ENCODE measurements around the gene CCL25. TPM values are rescaled to one million over a fixed set of nuclear protein-coding genes. Genes with fewer than 3 reads are reported as not detected.
A peak's percentile ranks its signal among the peaks of the same experiment; 100 is the strongest.

The CCL25 gene
- total and polyA plus RNA-seq, 2 of the 13 experiments (the other 11 are each of a cell fraction or from before 2014, with no cell fraction given) = not detected

- TF ChIP-seq DDIT3 (CRISPR knock-in tag; IDR thresholded peaks at IDR 0.05) = no peak
- TF ChIP-seq KDM2A (CRISPR knock-in tag; IDR thresholded peaks at IDR 0.05; ENCODE audit: borderline replicate concordance, low read depth) = peak; percentile 84
- no peak for TF ChIP-seq NFATC3 (CRISPR knock-in tag; IDR thresholded peaks at IDR 0.05)
- TF ChIP-seq ZNF382 (CRISPR knock-in tag; IDR thresholded peaks at IDR 0.05; ENCODE audit: borderline replicate concordance) = no peak
- TF ChIP-seq ZBTB40 (IDR thresholded peaks at IDR 0.05) = no peak
- TF ChIP-seq ZBTB40 (CRISPR knock-in tag; IDR thresholded peaks at IDR 0.05) = no peak
- TF ChIP-seq HIVEP1 (CRISPR knock-in tag; IDR thresholded peaks at IDR 0.05) = no peak
- no peak for TF ChIP-seq REL (CRISPR knock-in tag; conservative IDR thresholded peaks at IDR 0.05)
- no peak for TF ChIP-seq AKAP8 (CRISPR knock-in tag; IDR thresholded peaks at IDR 0.05)
- peak; percentile 61; the same call in 1 of the 2 replicates for TF ChIP-seq ZNF792 (CRISPR knock-in tag; IDR thresholded peaks at IDR 0.05)
- TF ChIP-seq NFAT5 (CRISPR knock-in tag; IDR thresholded peaks at IDR 0.05) = no peak
- no peak for TF ChIP-seq SIN3B (IDR thresholded peaks at IDR 0.05; ENCODE audit: low read length)
- TF ChIP-seq ZFP82 (CRISPR knock-in tag; IDR thresholded peaks at IDR 0.05; ENCODE audit: borderline replicate concordance) = no peak
- TF ChIP-seq ZNF878 (CRISPR knock-in tag; IDR thresholded peaks at IDR 0.05) = no peak
- TF ChIP-seq ZNF746 (CRISPR knock-in tag; IDR thresholded peaks at IDR 0.05) = peak; percentile 98
- TF ChIP-seq IRX3 (CRISPR knock-in tag; IDR thresholded peaks at IDR 0.05; ENCODE audit: borderline replicate concordance, low read depth) = no peak
Measured at GRCh38 chr19:8085598-8086408, 33.2 kb downstream of the CCL25 start (continued).

Data from HepG2 (cell line).